HEK293 (cell line): Measurements from ENCODE around the gene NENF.

Experiments
- CTCF ChIA-PET: fragments of 350-600 bp; formaldehyde crosslinking; extraction: SDS; loops from one replicate; lab custom pipeline; 2021; ENCODE audit warnings: antibody characterized with exemption; lab: Yijun Ruan, JAX
- POLR2A ChIA-PET: fragments of 300-600 bp; formaldehyde crosslinking; extraction: SDS; loops from one replicate; lab custom pipeline; 2020; ENCODE audit warnings: antibody characterized with exemption, inconsistent platforms; lab: Yijun Ruan, JAX
- H3K27ac ChIP-seq: fragments of 200-500 bp; sonication (Bioruptor generic); 2 replicates; pipeline ENCODE4 v1.5.1; 2014; ENCODE audit warnings: low read depth, low read length, control low read depth, inconsistent platforms; ENCODE audit errors: extremely low read depth
- H3K36me3 ChIP-seq, 2 experiments: fragments of 200-500 bp in 1 of 2; sonication (Bioruptor generic) in 1 of 2; 1 replicate in 1 of 2; 2 replicates in 1 of 2; pipeline ENCODE4 v1.5.1; 2014 to 2017; ENCODE audit warnings: inconsistent platforms in 2 of 2, low read length in 2 of 2; ENCODE audit not compliant: control insufficient read depth in 2 of 2, insufficient read depth in 1 of 2
- H3K4me1 ChIP-seq: fragments of 200-500 bp; sonication (Bioruptor generic); 2 replicates; pipeline ENCODE4 v1.5.1; 2014; ENCODE audit warnings: mild to moderate bottlenecking, low read length, inconsistent platforms; ENCODE audit not compliant: control insufficient read depth, insufficient read depth
- H3K4me3 ChIP-seq: 2 replicates; pipeline ENCODE4 v1.5.1; 2011; ENCODE audit warnings: low read depth, mild to moderate bottlenecking, control low read depth, low read length, moderate library complexity
- H3K9me3 ChIP-seq: fragments of 200-500 bp; sonication (Bioruptor generic); 2 replicates; pipeline ENCODE4 v1.5.1; 2014; ENCODE audit warnings: low read depth, low read length, inconsistent platforms; ENCODE audit not compliant: control insufficient read depth, insufficient read depth
- EGR2 ChIP-seq: fragments of 450-650 bp; formaldehyde crosslinking; IDR thresholded peaks from 2 replicates; pipeline ENCODE4 v1.5.1; 2016; ENCODE audit warnings: low read depth, missing biosample characterization, missing genetic modification characterization
- KLF1 ChIP-seq: fragments of 450-650 bp; formaldehyde crosslinking; IDR thresholded peaks from 2 replicates; pipeline ENCODE4 v1.5.1; 2016; ENCODE audit warnings: missing biosample characterization, missing genetic modification characterization
- KLF16 ChIP-seq: fragments of 450-650 bp; formaldehyde crosslinking; IDR thresholded peaks from 2 replicates; pipeline ENCODE4 v1.5.1; 2017; ENCODE audit warnings: missing biosample characterization, missing genetic modification characterization
- MZF1 ChIP-seq: fragments of 450-650 bp; formaldehyde crosslinking; IDR thresholded peaks from 2 replicates; pipeline ENCODE4 v1.5.1; 2017; ENCODE audit warnings: missing biosample characterization, missing genetic modification characterization, borderline replicate concordance
- SP2 ChIP-seq: fragments of 450-650 bp; formaldehyde crosslinking; IDR thresholded peaks from 2 replicates; pipeline ENCODE4 v1.5.1; 2016; ENCODE audit warnings: missing biosample characterization, missing genetic modification characterization
- SP3 ChIP-seq: fragments of 450-650 bp; formaldehyde crosslinking; IDR thresholded peaks from 2 replicates; pipeline ENCODE4 v1.5.1; 2016; ENCODE audit warnings: missing biosample characterization, missing genetic modification characterization
- WT1 ChIP-seq: fragments of 450-650 bp; formaldehyde crosslinking; IDR thresholded peaks from 2 replicates; pipeline ENCODE4 v1.5.1; 2016; ENCODE audit warnings: missing biosample characterization, missing genetic modification characterization
- ZBTB17 ChIP-seq: fragments of 450-650 bp; formaldehyde crosslinking; IDR thresholded peaks from 2 replicates; pipeline ENCODE4 v1.5.1; 2016; ENCODE audit warnings: missing biosample characterization, missing genetic modification characterization
- ZBTB20 ChIP-seq: fragments of 450-650 bp; formaldehyde crosslinking; IDR thresholded peaks from 2 replicates; pipeline ENCODE4 v1.5.1; 2016; ENCODE audit warnings: missing biosample characterization, missing genetic modification characterization
- ZBTB26 ChIP-seq: fragments of 450-650 bp; formaldehyde crosslinking; optimal IDR thresholded peaks from 2 replicates; pipeline ENCODE3; 2016; ENCODE audit warnings: missing biosample characterization, mild to moderate bottlenecking, missing genetic modification characterization
- ZBTB8A ChIP-seq: fragments of 450-650 bp; formaldehyde crosslinking; IDR thresholded peaks from 2 replicates; pipeline ENCODE4 v1.5.1; 2016; ENCODE audit warnings: missing biosample characterization, missing genetic modification characterization
- ZIC2 ChIP-seq: fragments of 450-650 bp; formaldehyde crosslinking; IDR thresholded peaks from 2 replicates; pipeline ENCODE4 v1.5.1; 2016; ENCODE audit warnings: missing biosample characterization, missing genetic modification characterization
- ZNF174 ChIP-seq: fragments of 450-650 bp; formaldehyde crosslinking; IDR thresholded peaks from 2 replicates; pipeline ENCODE4 v1.5.0; 2017; ENCODE audit warnings: missing biosample characterization, mild to moderate bottlenecking, missing genetic modification characterization
- ZNF175 ChIP-seq: fragments of 450-650 bp; formaldehyde crosslinking; IDR thresholded peaks from 2 replicates; pipeline ENCODE4 v1.5.1; 2016; ENCODE audit warnings: missing biosample characterization, missing genetic modification characterization
- ZNF18 ChIP-seq: fragments of 450-650 bp; formaldehyde crosslinking; IDR thresholded peaks from 2 replicates; pipeline ENCODE4 v1.5.1; 2016; ENCODE audit warnings: missing biosample characterization, missing genetic modification characterization
- ZNF2 ChIP-seq: fragments of 450-650 bp; formaldehyde crosslinking; IDR thresholded peaks from 2 replicates; pipeline ENCODE4 v1.5.1; 2016; ENCODE audit warnings: missing biosample characterization, missing genetic modification characterization
- ZNF223 ChIP-seq: fragments of 450-650 bp; formaldehyde crosslinking; IDR thresholded peaks from 2 replicates; pipeline ENCODE4 v1.5.1; 2016; ENCODE audit warnings: missing biosample characterization, missing genetic modification characterization
- ZNF23 ChIP-seq: fragments of 450-650 bp; formaldehyde crosslinking; IDR thresholded peaks from 2 replicates; pipeline ENCODE4 v1.5.1; 2016; ENCODE audit warnings: missing biosample characterization, missing genetic modification characterization, borderline replicate concordance
- ZNF501 ChIP-seq: fragments of 450-650 bp; formaldehyde crosslinking; IDR thresholded peaks from 2 replicates; pipeline ENCODE4 v1.5.1; 2016; ENCODE audit warnings: missing biosample characterization, missing genetic modification characterization
- ZNF600 ChIP-seq: fragments of 450-650 bp; formaldehyde crosslinking; IDR thresholded peaks from 2 replicates; pipeline ENCODE4 v1.5.1; 2016; ENCODE audit warnings: missing biosample characterization, missing genetic modification characterization
- ZNF654 ChIP-seq: fragments of 450-650 bp; formaldehyde crosslinking; IDR thresholded peaks from 2 replicates; pipeline ENCODE4 v1.5.1; 2016; ENCODE audit warnings: low read depth, missing biosample characterization, missing genetic modification characterization
- ZXDB ChIP-seq: fragments of 450-650 bp; formaldehyde crosslinking; IDR thresholded peaks from 2 replicates; pipeline ENCODE4 v1.5.1; 2016; ENCODE audit warnings: missing biosample characterization, missing genetic modification characterization
- TF ChIP-seq, protein P1 (sequence below): fragments of 450-650 bp; formaldehyde crosslinking; IDR thresholded peaks from 2 replicates; pipeline ENCODE4 v1.5.1; 2016; ENCODE audit warnings: missing biosample characterization, missing genetic modification characterization
- TF ChIP-seq, protein P2 (sequence below): fragments of 450-650 bp; formaldehyde crosslinking; IDR thresholded peaks from 2 replicates; pipeline ENCODE4 v1.5.1; 2016; ENCODE audit warnings: missing biosample characterization, missing genetic modification characterization
- TF ChIP-seq, protein P3 (sequence below): fragments of 450-650 bp; formaldehyde crosslinking; IDR thresholded peaks from 2 replicates; pipeline ENCODE4 v1.5.1; 2016; ENCODE audit warnings: missing biosample characterization, missing genetic modification characterization

The NENF gene

GRCh38 chr1:212413902-212414327 is 18.8 kb upstream of the NENF start:
- POLR2A ChIA-PET: interaction anchor here (1.2 to 1.7 kb wide), 2 partner anchors 17 to 194 kb away, joined by 4 to 7 read pairs; partner anchors contain the start of gene ATF3
- H3K4me3 ChIP-seq: peak overlapping the region; percentile 93

GRCh38 chr1:212414328-212415106 is 18.2 kb upstream of the NENF start, which contains the start of gene PACC1:
Gene PACC1, minus strand, starts transcription at chr1:212414886. Its CDS starts 129 bp downstream, at chr1:212414757.
- no peaks in the 10 kb centered on the region for H3K9me3 ChIP-seq
- no peaks in the 10 kb centered on the region for H3K4me1 ChIP-seq
- H3K4me3 ChIP-seq: peak within 1 kb of the TSS; percentile 93
- ChIA-PET POLR2A (interaction anchor here (0.7 to 1.7 kb wide), 5 partner anchors 8 to 1434 kb away, joined by 3 to 7 read pairs (median 4); partner anchors contain the start of genes ATF3 and NEK2), CTCF (interaction anchor here (0.7 to 1.4 kb wide), 3 partner anchors 10 to 525 kb away, joined by 3 read pairs; no protein-coding TSS in a partner anchor)
- H3K36me3 ChIP-seq: peaks cover 2 to 24% of the 10 kb centered on the region in 2 experiments
- no peak within 1 kb of the TSS; the same call in 1 of the 2 replicates for H3K27ac ChIP-seq
- peak; percentile 78 for TF ChIP-seq ZBTB26 (tag by site-specific recombination)
- TF ChIP-seq ZBTB20 (tag by site-specific recombination): peak; percentile 86; the same call in 1 of the 2 replicates
- TF ChIP-seq ZBTB8A (tag by site-specific recombination): peak; percentile 73
- peak; percentile 11; the same call in 1 of the 2 replicates for TF ChIP-seq ZBTB17
- TF ChIP-seq WT1 (tag by site-specific recombination): peak; percentile 16; the same call in 1 of the 2 replicates
- TF ChIP-seq, protein P1, sequence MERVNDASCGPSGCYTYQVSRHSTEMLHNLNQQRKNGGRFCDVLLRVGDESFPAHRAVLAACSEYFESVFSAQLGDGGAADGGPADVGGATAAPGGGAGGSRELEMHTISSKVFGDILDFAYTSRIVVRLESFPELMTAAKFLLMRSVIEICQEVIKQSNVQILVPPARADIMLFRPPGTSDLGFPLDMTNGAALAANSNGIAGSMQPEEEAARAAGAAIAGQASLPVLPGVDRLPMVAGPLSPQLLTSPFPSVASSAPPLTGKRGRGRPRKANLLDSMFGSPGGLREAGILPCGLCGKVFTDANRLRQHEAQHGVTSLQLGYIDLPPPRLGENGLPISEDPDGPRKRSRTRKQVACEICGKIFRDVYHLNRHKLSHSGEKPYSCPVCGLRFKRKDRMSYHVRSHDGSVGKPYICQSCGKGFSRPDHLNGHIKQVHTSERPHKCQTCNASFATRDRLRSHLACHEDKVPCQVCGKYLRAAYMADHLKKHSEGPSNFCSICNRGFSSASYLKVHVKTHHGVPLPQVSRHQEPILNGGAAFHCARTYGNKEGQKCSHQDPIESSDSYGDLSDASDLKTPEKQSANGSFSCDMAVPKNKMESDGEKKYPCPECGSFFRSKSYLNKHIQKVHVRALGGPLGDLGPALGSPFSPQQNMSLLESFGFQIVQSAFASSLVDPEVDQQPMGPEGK (tag by site-specific recombination): peak; percentile 74
- TF ChIP-seq KLF16 (tag by site-specific recombination): peak; percentile 41; the same call in 1 of the 2 replicates
- TF ChIP-seq MZF1 (tag by site-specific recombination): no peak
- TF ChIP-seq, protein P2, sequence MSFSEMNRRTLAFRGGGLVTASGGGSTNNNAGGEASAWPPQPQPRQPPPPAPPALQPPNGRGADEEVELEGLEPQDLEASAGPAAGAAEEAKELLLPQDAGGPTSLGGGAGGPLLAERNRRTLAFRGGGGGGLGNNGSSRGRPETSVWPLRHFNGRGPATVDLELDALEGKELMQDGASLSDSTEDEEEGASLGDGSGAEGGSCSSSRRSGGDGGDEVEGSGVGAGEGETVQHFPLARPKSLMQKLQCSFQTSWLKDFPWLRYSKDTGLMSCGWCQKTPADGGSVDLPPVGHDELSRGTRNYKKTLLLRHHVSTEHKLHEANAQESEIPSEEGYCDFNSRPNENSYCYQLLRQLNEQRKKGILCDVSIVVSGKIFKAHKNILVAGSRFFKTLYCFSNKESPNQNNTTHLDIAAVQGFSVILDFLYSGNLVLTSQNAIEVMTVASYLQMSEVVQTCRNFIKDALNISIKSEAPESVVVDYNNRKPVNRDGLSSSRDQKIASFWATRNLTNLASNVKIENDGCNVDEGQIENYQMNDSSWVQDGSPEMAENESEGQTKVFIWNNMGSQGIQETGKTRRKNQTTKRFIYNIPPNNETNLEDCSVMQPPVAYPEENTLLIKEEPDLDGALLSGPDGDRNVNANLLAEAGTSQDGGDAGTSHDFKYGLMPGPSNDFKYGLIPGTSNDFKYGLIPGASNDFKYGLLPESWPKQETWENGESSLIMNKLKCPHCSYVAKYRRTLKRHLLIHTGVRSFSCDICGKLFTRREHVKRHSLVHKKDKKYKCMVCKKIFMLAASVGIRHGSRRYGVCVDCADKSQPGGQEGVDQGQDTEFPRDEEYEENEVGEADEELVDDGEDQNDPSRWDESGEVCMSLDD (tag by site-specific recombination): peak; percentile 87
- peak; percentile 16; the same call in 1 of the 2 replicates for TF ChIP-seq ZNF2 (tag by site-specific recombination)
- TF ChIP-seq SP2 (tag by site-specific recombination): peak; percentile 43; the same call in 1 of the 2 replicates
- TF ChIP-seq SP3: peak; percentile 84
- TF ChIP-seq ZNF501 (tag by site-specific recombination): 0 out of 2 replicates have a peak, but pooled peaks have one; percentile 29
- TF ChIP-seq ZIC2 (tag by site-specific recombination): peak; percentile 60; the same call in 1 of the 2 replicates
- no peak for TF ChIP-seq ZNF654 (tag by site-specific recombination)
- TF ChIP-seq KLF1 (tag by site-specific recombination): no peak
- TF ChIP-seq, protein P3, sequence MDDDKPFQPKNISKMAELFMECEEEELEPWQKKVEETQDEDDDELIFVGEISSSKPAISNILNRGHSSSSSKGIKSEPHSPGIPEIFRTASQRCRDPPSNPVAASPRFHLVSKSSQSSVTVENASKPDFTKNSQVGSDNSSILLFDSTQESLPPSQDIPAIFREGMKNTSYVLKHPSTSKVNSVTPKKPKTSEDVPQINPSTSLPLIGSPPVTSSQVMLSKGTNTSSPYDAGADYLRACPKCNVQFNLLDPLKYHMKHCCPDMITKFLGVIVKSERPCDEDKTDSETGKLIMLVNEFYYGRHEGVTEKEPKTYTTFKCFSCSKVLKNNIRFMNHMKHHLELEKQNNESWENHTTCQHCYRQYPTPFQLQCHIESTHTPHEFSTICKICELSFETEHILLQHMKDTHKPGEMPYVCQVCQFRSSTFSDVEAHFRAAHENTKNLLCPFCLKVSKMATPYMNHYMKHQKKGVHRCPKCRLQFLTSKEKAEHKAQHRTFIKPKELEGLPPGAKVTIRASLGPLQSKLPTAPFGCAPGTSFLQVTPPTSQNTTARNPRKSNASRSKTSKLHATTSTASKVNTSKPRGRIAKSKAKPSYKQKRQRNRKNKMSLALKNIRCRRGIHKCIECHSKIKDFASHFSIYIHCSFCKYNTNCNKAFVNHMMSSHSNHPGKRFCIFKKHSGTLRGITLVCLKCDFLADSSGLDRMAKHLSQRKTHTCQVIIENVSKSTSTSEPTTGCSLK (tag by site-specific recombination): no peak
- peak; percentile 80 for TF ChIP-seq ZXDB (tag by site-specific recombination)
- TF ChIP-seq ZNF23 (tag by site-specific recombination): no peak
- peak; percentile 95 for TF ChIP-seq ZNF18 (tag by site-specific recombination)
- TF ChIP-seq ZNF175: no peak

More at GRCh38 chr1:212413902-212414327, 18.8 kb upstream of the NENF start:
- H3K9me3 ChIP-seq: no peaks in the 10 kb centered on the region
- H3K4me1 ChIP-seq: no peaks in the 10 kb centered on the region
- H3K36me3 ChIP-seq: peaks cover 8 to 30% of the 10 kb centered on the region in 2 experiments
- peak; percentile 83 for TF ChIP-seq ZNF223
- 0 out of 2 replicates have a peak, but pooled peaks have one; percentile 7 for TF ChIP-seq ZNF600 (tag by site-specific recombination)
- peak; percentile 30; the same call in 1 of the 2 replicates for TF ChIP-seq EGR2 (tag by site-specific recombination)
- TF ChIP-seq ZNF174 (tag by site-specific recombination): no peak
- H3K27ac ChIP-seq: no peak overlapping the region; the same call in 1 of the 2 replicates
- CTCF ChIA-PET: interaction anchor here (1.4 kb wide), 1 partner anchor 10 kb away, joined by 3 read pairs; no protein-coding TSS in a partner anchor
